K562 (cell line): Measurements from ENCODE around the gene SURF6. TPM values are rescaled to one million over a fixed set of nuclear protein-coding genes. Genes with fewer than 3 reads are reported as not detected.

Experiments used
- ADNP ChIP-seq: fragments of 200-800 bp; sonication (Bioruptor generic); IDR thresholded peaks from 2 replicates; pipeline ENCODE4 v1.6.1; 2016; ENCODE audit warnings: missing genetic modification characterization, missing compliant biosample characterization
- ELF1 ChIP-seq: fragments of 200-800 bp; sonication (Bioruptor generic); IDR thresholded peaks from 2 replicates; pipeline ENCODE4 v1.6.1; 2016; ENCODE audit warnings: missing genetic modification characterization, missing compliant biosample characterization
- GTF2F1 ChIP-seq: IDR thresholded peaks from 2 replicates; pipeline ENCODE4 v1.6.1; 2011; ENCODE audit warnings: low read depth, low read length, improper control_type of control experiment
- IFI16 ChIP-seq: fragments of 250-450 bp; sonication (Bioruptor Pico); IDR thresholded peaks from 2 replicates; pipeline ENCODE4 v2.1.2; 2022; ENCODE audit warnings: mild to moderate bottlenecking, inconsistent platforms
- IRF2 ChIP-seq: sonication (generic); formaldehyde crosslinking; IDR thresholded peaks from 2 replicates; pipeline ENCODE4 v1.8.1; 2022; ENCODE audit warnings: mild to moderate bottlenecking, missing genetic modification reagents
- JUND ChIP-seq, 2 experiments: IDR thresholded peaks; 2 replicates in 1 of 2; 3 replicates in 1 of 2; pipeline ENCODE4 v1.6.1; 2011; ENCODE audit warnings: borderline replicate concordance in 2 of 2, low read depth in 2 of 2, low read length in 2 of 2, improper control_type of control experiment in 1 of 2, missing biosample characterization in 1 of 2, missing genetic modification characterization in 1 of 2, missing genetic modification reagents in 1 of 2
- MAFK ChIP-seq: IDR thresholded peaks from 2 replicates; pipeline ENCODE4 v1.6.1; 2011; ENCODE audit warnings: low read length, improper control_type of control experiment
- MAZ ChIP-seq, 2 experiments: fragments of 450-650 bp in 1 of 2; sonication (generic) in 1 of 2; formaldehyde crosslinking; IDR thresholded peaks in 1 of 2; conservative IDR thresholded peaks in 1 of 2; 2 replicates each; pipeline versions ENCODE4 v1.4.0 to v1.5.0; 2020; ENCODE audit warnings: mild to moderate bottlenecking in 1 of 2, missing genetic modification reagents in 1 of 2
- MED1 ChIP-seq: sonication (generic); formaldehyde crosslinking; IDR thresholded peaks from 2 replicates; pipeline ENCODE4 v1.8.1; 2023; ENCODE audit warnings: missing genetic modification reagents, borderline replicate concordance
- MYNN ChIP-seq, 2 experiments: sonication (generic); formaldehyde crosslinking in 1 of 2; IDR thresholded peaks; 2 replicates each; pipeline versions ENCODE4 v1.5.0 to v1.6.1; 2016 to 2020; ENCODE audit warnings: antibody characterized with exemption in 1 of 2, missing genetic modification reagents in 1 of 2
- NFATC3 ChIP-seq: fragments of 450-650 bp; IDR thresholded peaks from 2 replicates; pipeline ENCODE4 v1.6.1; 2017; ENCODE audit warnings: mild to moderate bottlenecking
- NFIC ChIP-seq: fragments of 450-650 bp; IDR thresholded peaks from 2 replicates; pipeline ENCODE4 v1.6.1; 2017; ENCODE audit warnings: mild to moderate bottlenecking, inconsistent platforms
- NR1H2 ChIP-seq: sonication (generic); formaldehyde crosslinking; IDR thresholded peaks from 2 replicates; pipeline ENCODE4 v1.4.0; 2020; ENCODE audit warnings: mild to moderate bottlenecking, missing genetic modification reagents
- SIN3B ChIP-seq: fragments of 450-650 bp; IDR thresholded peaks from 2 replicates; pipeline ENCODE4 v1.6.1; 2017; ENCODE audit warnings: low read depth, mild to moderate bottlenecking, moderate library complexity
- TEAD2 ChIP-seq: fragments of 450-650 bp; IDR thresholded peaks from 2 replicates; pipeline ENCODE4 v1.6.1; 2016; ENCODE audit warnings: missing genetic modification characterization, control low read depth, missing compliant biosample characterization
- XRCC3 ChIP-seq: fragments of 450-650 bp; IDR thresholded peaks from 2 replicates; pipeline ENCODE4 v1.6.1; 2017; ENCODE audit warnings: mild to moderate bottlenecking, moderate library complexity
- ZBTB12 ChIP-seq: fragments of 250-450 bp; sonication (Bioruptor Pico); IDR thresholded peaks from 2 replicates; pipeline ENCODE4 v1.4.0; 2020
- ZNF124 ChIP-seq: sonication (generic); formaldehyde crosslinking; IDR thresholded peaks from 2 replicates; pipeline ENCODE4 v1.8.1; 2022; ENCODE audit warnings: missing genetic modification reagents
- ZNF212 ChIP-seq: fragments of 450-650 bp; formaldehyde crosslinking; IDR thresholded peaks from 2 replicates; pipeline ENCODE4 v1.4.0; 2020; ENCODE audit warnings: mild to moderate bottlenecking
- ZNF318 ChIP-seq, 2 experiments: fragments of 450-650 bp; IDR thresholded peaks; 2 replicates each; pipeline ENCODE4 v1.6.1; 2016; ENCODE audit warnings: mild to moderate bottlenecking in 2 of 2, borderline replicate concordance in 1 of 2, low read depth in 1 of 2, moderate library complexity in 1 of 2
- ZNF586 ChIP-seq: fragments of 450-650 bp; formaldehyde crosslinking; conservative IDR thresholded peaks from 2 replicates; pipeline ENCODE4 v1.4.0; 2020; ENCODE audit warnings: mild to moderate bottlenecking, moderate library complexity
- ZNF766 ChIP-seq: fragments of 200-800 bp; sonication (Bioruptor generic); conservative IDR thresholded peaks from 2 replicates; pipeline ENCODE4 v1.6.1; 2016; ENCODE audit warnings: missing genetic modification characterization, missing compliant biosample characterization
- polyA plus RNA-seq, 8 experiments: library from polyadenylated mRNA; depleted of rRNA in 4 of 8; stranded (reverse) in 5 of 8; unstranded in 3 of 8; fragments of >200 nt; fragmentation: Nextera tagmentation in 2 of 8; fragmentation: Illumina TruSeq in 1 of 8; extraction: Ambion mirVana in 2 of 8; extraction: Trizol in 1 of 8; gene quantifications; 2 replicates each; pipeline versions ENCODE4 v1.2.1 to v1.2.3, GENCODE V29; 2011 to 2014; ENCODE audit warnings: inconsistent platforms in 1 of 8, missing spikeins in 1 of 8
- total RNA-seq, 7 experiments: library from RNA; depleted of rRNA in 6 of 7; stranded (reverse); fragments of >200 nt in 6 of 7; fragmentation: Illumina TruSeq in 2 of 7; extraction: Trizol in 2 of 7; gene quantifications; 2 replicates each; pipeline versions ENCODE4 v1.2.1 to v1.2.3, GENCODE V29; 2011 to 2021; ENCODE audit warnings: low replicate concordance in 1 of 7

SURF6 gene
- total and polyA plus RNA-seq, 9 of the 15 experiments (the other 6 are each of a cell fraction or from before 2014, with no cell fraction given) = 1.4 to 68.3 (median 14.7) TPM

DNA sequence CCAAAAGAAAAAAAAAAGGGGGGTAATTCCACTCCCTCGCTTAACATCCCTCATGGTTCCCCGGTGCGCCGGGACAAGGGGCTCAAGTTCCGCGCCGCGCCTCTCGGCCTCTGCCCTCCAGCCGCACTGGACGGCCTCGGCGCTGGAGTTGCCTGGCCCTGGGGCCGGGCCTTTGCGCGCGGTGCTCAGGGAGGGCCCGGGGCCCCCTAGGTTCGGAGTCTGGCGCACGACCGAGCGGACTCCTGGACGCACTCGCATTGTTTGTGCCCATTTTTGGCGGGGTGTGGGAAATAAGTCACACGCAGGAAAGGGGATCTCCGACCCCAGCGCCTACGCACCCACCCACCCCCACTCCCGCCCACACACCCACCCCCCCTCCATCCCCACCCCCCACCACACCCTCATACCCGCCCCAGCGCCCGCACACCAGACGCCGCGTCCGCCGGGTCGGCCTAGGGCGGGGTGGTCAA, 11.6 kb upstream of the SURF6 start (continued):
- TF ChIP-seq MAFK (no peak), ZNF124 (CRISPR knock-in tag) (no peak), MAZ (CRISPR knock-in tag; conservative IDR thresholded peaks at IDR 0.05 in 1 of 2, IDR thresholded peaks at IDR 0.05 in 1 of 2) (no peak), IRF2 (CRISPR knock-in tag) (no peak), MYNN (IDR thresholded peaks at IDR 0.05) (no peak), MYNN (CRISPR knock-in tag; IDR thresholded peaks at IDR 0.05) (no peak), ZNF586 (CRISPR knock-in tag) (no peak), ZNF318 (IDR thresholded peaks at IDR 0.05; ENCODE audit: borderline replicate concordance in 1 of 2, low read depth in 1 of 2) (no peak), NFATC3 (no peak), ZNF212 (CRISPR knock-in tag) (no peak), ZBTB12 (CRISPR knock-in tag) (no peak), ADNP (tag) (no peak), MED1 (CRISPR knock-in tag) (no peak), NFIC (no peak), GTF2F1 (no peak), ELF1 (tag) (no peak), IFI16 (CRISPR knock-in tag) (no peak), SIN3B (no peak), NR1H2 (CRISPR knock-in tag) (no peak), TEAD2 (tag) (no peak), XRCC3 (no peak), JUND (IDR thresholded peaks at IDR 0.05; ENCODE audit: borderline replicate concordance, low read depth, low read length) (no peak), JUND (tag; IDR thresholded peaks at IDR 0.05; ENCODE audit: borderline replicate concordance, low read depth, low read length) (no peak), ZNF766 (CRISPR knock-in tag) (no peak)
